ENCODE measurements around the gene MPRIP. TPM values are rescaled to one million over a fixed set of nuclear protein-coding genes. Genes with fewer than 3 reads are reported as not detected.

The MPRIP gene
- total RNA-seq, 4 donors from 2014 or later: 65.7 to 168 (median 147) TPM

DNA sequence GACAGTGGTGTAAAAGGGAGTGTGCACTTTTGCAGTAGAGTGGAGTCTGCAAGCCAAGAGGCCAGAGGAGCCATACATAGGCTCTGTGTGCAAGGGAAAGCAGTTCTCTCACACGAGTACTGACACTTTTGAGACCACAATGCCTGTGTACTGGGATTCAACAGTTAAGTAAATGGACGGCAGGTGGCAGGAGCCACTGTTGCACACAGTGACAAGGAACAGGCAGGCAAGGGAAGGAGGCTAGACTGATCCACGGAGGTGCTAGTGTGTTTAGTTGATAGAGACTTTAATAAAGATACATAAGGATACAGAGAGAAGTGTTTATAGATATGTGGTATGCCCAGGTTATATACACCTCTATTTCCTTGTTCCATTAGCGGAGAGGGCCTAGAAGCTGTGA, 67.0 kb downstream of the MPRIP start:
- 61 to 80% methylated on average over 4 of the region's 4 CpGs for WGBS, 2 donors
- intact Hi-C loops (cut with DNase I): no loop called here

DNA sequence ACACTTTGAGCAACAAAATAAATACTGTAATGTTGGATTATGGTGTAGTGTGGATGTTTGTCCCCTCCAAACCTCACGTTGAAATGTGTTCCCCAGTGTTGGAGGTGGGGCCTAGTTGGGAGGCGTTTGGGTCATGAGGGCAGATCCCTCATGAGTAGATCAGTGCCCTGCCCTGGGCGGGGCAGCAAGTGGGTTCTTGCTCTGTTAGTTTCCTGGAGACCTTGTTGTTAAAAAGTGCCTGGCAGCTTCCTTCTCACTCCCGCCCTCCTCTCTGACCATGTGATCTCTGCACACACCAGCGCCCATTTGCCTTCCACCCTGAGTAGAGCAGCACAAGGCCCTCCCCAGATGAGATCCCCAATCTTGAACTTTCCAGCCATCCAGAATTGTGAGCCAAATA, 67.7 kb downstream of the MPRIP start:
- Histone ChIP-seq H3K9me3 (no peaks in the 10 kb centered on the region), H3K4me3 (no peak overlapping the region), H3K4me1 (peaks cover 41 to 72% (median 61%) of the 10 kb centered on the region in 3 donors), H3K27me3 (no peaks in the 10 kb centered on the region), H3K36me3 (peaks cover 0 to 9% (median 0%) of the 10 kb centered on the region in 3 donors), H3K27ac (peak overlapping the region; percentile 55 to 73 (median 64))
- intact Hi-C loops (cut with DNase I): no loop called here
- no peak for DNase-seq
- 0 to 17% methylated on average over 2 to 4 of the region's 5 CpGs for WGBS, 2 donors
- TF ChIP-seq, protein P1, sequence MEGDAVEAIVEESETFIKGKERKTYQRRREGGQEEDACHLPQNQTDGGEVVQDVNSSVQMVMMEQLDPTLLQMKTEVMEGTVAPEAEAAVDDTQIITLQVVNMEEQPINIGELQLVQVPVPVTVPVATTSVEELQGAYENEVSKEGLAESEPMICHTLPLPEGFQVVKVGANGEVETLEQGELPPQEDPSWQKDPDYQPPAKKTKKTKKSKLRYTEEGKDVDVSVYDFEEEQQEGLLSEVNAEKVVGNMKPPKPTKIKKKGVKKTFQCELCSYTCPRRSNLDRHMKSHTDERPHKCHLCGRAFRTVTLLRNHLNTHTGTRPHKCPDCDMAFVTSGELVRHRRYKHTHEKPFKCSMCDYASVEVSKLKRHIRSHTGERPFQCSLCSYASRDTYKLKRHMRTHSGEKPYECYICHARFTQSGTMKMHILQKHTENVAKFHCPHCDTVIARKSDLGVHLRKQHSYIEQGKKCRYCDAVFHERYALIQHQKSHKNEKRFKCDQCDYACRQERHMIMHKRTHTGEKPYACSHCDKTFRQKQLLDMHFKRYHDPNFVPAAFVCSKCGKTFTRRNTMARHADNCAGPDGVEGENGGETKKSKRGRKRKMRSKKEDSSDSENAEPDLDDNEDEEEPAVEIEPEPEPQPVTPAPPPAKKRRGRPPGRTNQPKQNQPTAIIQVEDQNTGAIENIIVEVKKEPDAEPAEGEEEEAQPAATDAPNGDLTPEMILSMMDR (IDR thresholded peaks at IDR 0.05): no peak
- no peak for TF ChIP-seq POLR2A (IDR thresholded peaks at IDR 0.05)

More for the DNA sequence above, 67.0 kb downstream of the MPRIP start:
- H3K27me3 ChIP-seq: no peaks in the 10 kb centered on the region
- H3K4me1 ChIP-seq: peaks cover 41 to 71% (median 57%) of the 10 kb centered on the region in 3 donors
- H3K36me3 ChIP-seq: peaks cover 0 to 9% (median 0%) of the 10 kb centered on the region in 3 donors
- no peak for DNase-seq
- H3K4me3 ChIP-seq: no peak overlapping the region
- H3K27ac ChIP-seq: peak overlapping the region; percentile 55 to 73 (median 64)
- TF ChIP-seq, protein P1 (IDR thresholded peaks at IDR 0.05): peak in 1 of 6 experiments; percentile 39
- no peak for TF ChIP-seq POLR2A (IDR thresholded peaks at IDR 0.05)
- no peaks in the 10 kb centered on the region for H3K9me3 ChIP-seq

DNA sequence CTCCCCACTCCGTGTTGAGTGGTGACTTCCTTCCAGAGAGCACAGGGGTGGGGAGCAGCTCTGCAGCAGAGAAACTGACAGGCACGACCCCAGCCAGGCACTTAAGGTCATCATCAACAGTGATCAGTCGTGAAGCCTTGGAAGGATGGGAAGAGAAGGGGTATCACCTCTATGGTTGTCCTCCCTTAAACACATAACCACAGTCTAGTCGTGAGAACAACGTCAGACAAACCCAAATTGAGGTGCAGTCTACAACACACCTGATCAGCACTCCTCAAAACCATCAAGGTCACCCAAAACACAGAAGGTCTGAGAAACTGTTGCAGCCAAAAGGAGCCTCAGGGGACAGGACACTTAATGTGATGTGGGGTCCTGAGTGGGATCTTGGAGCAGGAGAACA, 68.3 kb downstream of the MPRIP start:
- H3K36me3 ChIP-seq: peaks cover 0 to 9% (median 0%) of the 10 kb centered on the region in 3 donors
- no peak for TF ChIP-seq POLR2A (IDR thresholded peaks at IDR 0.05)
- TF ChIP-seq, protein P1 (IDR thresholded peaks at IDR 0.05): no peak
- DNase-seq: no peak
- H3K9me3 ChIP-seq: no peaks in the 10 kb centered on the region
- H3K4me3 ChIP-seq: no peak overlapping the region
- peaks cover 41 to 77% (median 66%) of the 10 kb centered on the region in 3 donors for H3K4me1 ChIP-seq
- H3K27ac ChIP-seq: peak overlapping the region; percentile 50 to 73 (median 64)
- 66 to 68% methylated on average over 5 of the region's 5 CpGs for WGBS, 2 donors
- intact Hi-C loops (cut with DNase I): no loop called here
- H3K27me3 ChIP-seq: no peaks in the 10 kb centered on the region

DNA sequence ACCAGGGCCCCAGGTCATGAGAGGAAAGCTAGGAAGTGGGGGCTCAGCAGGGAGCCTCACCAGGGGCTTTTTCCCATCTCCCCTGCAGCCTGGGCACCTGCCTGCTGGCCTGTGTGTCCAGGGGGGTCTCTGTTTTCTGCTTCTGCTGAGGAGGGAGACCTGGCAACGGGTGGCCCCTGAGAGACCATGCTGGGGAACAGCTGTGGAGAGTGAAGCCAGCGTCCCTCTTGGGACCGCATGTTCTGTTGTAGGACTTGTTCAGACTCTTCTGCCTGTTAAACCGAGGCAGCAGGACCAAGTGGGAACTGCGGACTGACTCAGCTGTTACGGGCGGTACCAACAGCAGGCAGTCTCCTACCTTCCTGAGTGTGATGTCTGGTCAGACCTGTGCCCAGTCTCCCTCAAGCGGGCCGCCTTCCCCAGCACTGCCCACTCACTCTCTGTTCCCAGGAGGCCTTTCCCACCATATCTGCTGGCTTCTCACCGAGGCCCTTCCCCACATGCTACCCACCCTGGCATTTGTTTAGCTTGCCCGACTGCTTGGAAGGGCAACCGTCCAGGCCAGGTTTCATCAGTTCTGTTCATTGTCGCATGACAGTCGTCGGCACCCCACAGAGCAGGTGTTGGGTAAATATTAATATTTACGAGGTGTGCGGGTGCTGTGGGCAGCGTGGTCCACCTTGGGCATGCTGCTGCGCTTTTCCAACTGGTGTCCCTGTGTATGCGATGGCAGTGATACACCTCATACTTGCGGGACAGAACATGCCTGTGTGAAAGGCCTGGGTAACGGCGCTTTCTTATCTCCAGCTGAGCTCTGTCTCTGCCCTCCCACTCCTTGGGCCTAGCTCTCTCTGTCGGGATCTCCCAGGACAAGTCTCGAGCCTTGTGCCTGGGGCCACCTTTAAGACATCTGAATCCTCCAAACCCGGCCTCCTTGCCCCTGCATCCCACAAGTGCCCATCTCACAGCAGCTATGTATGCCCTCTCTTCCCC, 69.4 kb downstream of the MPRIP start:
- H3K36me3 ChIP-seq: no peaks in the 10 kb centered on the region
- DNase-seq: no peak
- intact Hi-C loops (cut with DNase I): no loop called here
- no peak overlapping the region for H3K4me3 ChIP-seq
- H3K27ac ChIP-seq: peak overlapping the region in 2 of 4 donors; percentile 1 to 42
- H3K4me1 ChIP-seq: peaks cover 40 to 79% (median 58%) of the 10 kb centered on the region in 3 donors
- TF ChIP-seq, protein P1 (IDR thresholded peaks at IDR 0.05): no peak
- TF ChIP-seq POLR2A (IDR thresholded peaks at IDR 0.05): no peak
- H3K27me3 ChIP-seq: no peaks in the 10 kb centered on the region
- WGBS, 2 donors: 74 to 76% methylated on average over 14 to 21 of the region's 26 CpGs
- no peaks in the 10 kb centered on the region for H3K9me3 ChIP-seq

DNA sequence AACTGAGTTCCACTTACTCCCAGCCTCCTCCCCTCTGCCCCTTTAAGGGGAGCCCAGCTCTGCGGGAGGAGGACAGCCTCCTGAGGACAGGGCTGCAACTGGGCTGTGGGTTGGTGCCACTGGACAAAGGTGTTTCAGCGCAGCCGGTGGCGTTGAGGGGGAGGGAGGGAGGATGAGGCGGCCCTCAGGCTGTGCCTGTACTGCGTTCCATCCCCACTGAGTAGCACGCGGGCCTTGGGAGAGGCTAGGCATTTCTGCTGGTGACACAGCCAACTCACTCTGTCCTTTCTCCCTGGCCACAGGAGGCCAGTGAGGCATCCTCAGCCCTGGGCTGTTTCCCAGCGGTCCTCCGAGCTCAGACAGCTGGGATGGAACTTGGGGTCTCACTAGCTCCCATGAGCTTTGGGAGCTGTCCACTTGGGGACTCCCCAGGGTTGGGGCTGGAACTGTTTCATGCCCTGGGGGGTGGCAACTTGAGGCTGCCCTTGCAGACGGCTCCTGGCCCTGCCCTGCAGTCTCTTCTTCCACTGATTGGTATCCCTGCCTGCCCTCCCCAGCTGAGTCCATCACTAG, 70.5 kb downstream of the MPRIP start:
- intact Hi-C loops (cut with DNase I): no loop called here
- Histone ChIP-seq H3K36me3 (no peaks in the 10 kb centered on the region), H3K4me3 (no peak overlapping the region), H3K4me1 (peaks cover 31 to 79% (median 48%) of the 10 kb centered on the region in 3 donors), H3K9me3 (no peaks in the 10 kb centered on the region), H3K27ac (no peak overlapping the region), H3K27me3 (no peaks in the 10 kb centered on the region)
- DNase-seq: no peak
- TF ChIP-seq POLR2A (IDR thresholded peaks at IDR 0.05): no peak
- TF ChIP-seq, protein P1 (IDR thresholded peaks at IDR 0.05): no peak
- 60% methylated on average over 1 of the region's 11 CpGs; no CpG with 5 or more reads in 1 of the 2 donors for WGBS, 2 donors

Measured in esophagus squamous epithelium (tissue), 5 donors.